Measurements from ENCODE around the gene PTPRD.

PTPRD gene

GRCh38 chr9:8436786-8437185 lies 2176.0 kb downstream of the PTPRD start:
- DNase-seq (ENCODE audit: low read depth in 2 of 2) = no peak

- DNase-seq (ENCODE audit: low read depth in 2 of 2) = no peak
Observed at GRCh38 chr9:8434621-8435020, 2178.2 kb downstream of the PTPRD start.

DNA sequence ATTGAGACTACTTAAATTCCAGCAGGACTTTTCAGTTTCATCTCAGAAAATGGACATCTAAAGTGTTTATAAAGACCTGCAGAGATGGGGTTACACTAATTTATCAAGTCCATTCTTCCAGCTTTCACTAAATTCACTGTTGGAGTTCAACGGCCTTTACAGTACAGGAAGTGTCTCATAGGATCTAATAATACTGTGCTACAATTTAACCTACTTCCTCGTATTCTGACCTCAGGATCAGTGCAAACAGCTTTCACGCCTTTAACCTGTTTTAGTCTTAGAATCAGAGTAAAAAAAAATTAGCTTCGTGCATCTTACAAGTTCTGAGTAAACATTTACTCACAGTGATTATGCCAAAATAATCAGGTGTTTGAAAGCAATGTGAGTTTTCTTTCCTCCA lies 2180.6 kb downstream of the PTPRD start:
- DNase-seq (ENCODE audit: low read depth in 2 of 2) = no peak

DNA sequence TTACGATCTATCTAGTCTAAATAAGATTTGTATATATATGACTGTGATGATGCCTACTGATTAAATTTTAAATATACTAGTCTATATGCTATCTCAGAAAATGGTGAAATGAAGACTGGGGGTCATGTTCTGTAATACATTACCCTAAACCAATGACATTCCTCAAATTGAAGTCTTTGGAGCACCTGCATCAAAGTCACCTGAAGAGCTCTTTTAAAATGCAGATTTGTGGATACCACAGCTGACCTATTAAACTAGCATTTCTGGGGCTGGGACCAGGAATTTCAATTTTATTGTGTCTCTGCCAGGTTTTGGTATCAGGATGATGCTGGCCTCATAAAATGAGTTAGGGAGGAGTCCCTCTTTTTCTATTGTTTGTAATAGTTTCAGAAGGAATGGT lies 2181.3 kb downstream of the PTPRD start:
- DNase-seq (ENCODE audit: low read depth in 2 of 2) = no peak

DNA sequence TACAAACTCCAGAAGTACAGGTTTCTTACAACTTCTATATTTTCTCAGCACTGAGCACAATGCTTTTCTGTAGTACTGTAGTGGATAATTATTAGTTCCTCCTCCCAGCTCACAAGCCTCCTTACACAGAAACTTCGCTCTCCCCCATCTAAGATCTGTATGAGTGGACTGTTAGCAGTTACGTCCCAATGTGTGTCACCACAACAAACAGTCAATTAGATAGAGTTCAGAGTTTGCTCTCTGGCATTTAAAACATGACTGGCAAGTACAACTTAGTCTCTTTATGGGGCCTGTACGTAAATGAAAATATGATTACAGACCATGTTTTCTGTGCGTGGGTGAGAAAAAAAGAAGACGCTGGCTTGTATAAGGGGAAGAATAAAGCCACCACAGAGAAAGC lies 2181.9 kb downstream of the PTPRD start:
- no peak for DNase-seq (ENCODE audit: low read depth in 2 of 2)

DNA sequence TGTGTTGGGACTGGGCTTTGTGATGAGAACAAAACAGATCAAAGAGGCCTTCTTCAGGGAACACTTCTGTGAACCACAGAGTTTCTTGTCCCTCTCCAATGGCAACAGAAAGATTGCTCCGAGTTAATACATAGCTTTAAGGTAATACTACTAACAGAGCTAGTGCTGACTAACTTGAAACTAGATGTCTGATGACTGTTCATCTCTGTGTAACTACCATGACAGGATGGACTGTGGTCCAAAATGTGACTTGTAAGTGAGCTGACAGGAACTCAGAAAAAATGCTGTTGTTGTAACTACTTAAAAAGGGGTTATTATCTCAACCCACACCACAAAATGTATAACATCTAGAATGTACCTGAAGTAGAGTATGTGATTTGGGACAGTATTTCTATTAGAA lies 2183.0 kb downstream of the PTPRD start:
- DNase-seq (ENCODE audit: low read depth in 2 of 2) = no peak

GRCh38 chr9:8429157-8429556 lies 2183.6 kb downstream of the PTPRD start:
- DNase-seq (ENCODE audit: low read depth in 2 of 2) = no peak

DNA sequence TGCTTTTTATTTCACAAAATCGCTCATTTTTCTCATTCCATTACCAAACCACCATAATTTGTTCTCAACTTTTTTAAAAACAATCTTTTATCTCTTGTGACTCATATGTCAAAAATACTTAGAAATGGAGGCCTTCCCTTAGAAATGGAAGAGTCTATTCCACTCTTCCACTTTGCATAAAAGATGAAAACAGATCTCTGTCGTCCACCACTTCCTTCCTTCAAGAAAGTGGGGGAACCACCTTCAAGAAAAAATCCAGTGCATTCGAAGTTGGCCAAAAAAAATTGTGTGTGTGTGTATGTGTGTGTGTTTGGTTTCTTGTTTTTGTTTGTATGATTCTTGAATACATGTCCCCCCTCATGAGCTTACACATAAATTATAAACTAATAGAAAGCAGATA lies 2184.4 kb downstream of the PTPRD start:
- DNase-seq (ENCODE audit: low read depth in 2 of 2) = no peak

DNA sequence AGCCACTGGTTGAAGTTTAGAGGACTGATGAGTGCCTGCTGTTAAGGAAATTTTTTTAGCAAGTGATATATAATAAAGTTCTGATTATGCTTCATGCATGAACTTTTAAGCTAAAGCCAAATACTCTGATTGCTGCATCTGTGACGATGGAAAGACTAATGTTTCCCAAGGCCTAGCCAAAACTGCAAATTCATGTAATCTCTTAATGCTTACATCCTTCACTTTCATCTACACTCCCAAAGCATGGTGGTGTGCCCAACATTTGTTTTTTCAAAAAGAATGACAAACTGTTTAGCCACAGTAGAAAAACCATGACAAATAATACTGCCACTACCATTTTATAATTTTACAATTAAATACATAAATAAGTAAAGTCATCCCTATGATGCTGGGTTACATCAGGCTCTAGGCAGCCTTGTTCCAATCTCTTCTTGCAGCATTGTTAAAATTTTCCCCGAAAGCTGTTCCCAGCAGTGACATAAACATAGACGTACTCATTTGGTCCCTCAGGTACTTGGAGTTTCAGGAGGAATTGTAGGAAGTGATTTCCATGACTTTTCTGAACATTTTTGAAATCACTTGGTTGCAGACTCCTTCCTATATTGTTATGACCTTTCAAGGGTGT lies 2187.9 kb downstream of the PTPRD start:
- no peak for DNase-seq (ENCODE audit: low read depth in 2 of 2)

GRCh38 chr9:8420416-8420815 lies 2192.4 kb downstream of the PTPRD start:
- DNase-seq (ENCODE audit: low read depth in 2 of 2) = no peak

- no peak for DNase-seq (ENCODE audit: low read depth in 2 of 2)
Observed at GRCh38 chr9:8419596-8420275, 2193.1 kb downstream of the PTPRD start.

DNA sequence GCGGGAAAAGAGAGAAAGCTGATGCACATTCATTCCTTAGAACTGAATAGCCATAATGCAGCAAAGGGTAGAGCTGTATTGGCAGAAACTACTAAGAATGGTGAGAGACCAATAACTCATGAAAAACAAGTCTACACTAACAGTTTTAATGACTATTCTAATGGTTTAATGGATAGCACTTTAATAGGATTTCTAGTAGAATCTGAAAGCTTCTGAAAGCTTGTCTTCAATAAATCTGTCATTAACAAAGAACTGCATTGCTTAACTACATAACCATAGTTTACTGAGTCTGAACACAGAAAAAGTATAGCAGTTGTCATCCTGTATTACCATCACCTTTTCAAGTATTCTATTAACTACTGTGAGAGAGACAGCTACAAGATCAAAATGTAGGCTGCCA lies 2195.5 kb downstream of the PTPRD start:
- DNase-seq (ENCODE audit: low read depth in 2 of 2) = no peak

DNA sequence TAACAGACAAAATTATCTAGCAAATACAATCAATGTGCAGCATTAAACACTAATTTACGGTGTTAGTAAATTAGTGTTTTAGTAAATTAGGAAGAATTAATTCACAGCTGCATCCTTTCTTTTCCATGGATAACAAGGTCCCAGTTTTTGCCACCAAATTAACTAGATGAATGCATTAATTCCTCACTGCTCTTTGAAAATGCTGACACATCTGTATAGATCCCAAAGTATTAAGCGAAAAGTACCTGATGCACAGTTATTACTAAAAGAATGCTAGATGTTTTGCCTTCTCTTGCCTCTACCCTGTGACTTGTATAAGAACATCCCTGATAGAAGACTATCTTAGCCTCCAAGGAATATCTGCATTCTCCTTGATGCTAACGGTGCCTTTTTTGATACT lies 2200.5 kb downstream of the PTPRD start:
- DNase-seq (ENCODE audit: low read depth in 2 of 2) = no peak

- no peak for DNase-seq (ENCODE audit: low read depth in 2 of 2)
Observed at GRCh38 chr9:8408575-8409190, 2204.1 kb downstream of the PTPRD start.

DNA sequence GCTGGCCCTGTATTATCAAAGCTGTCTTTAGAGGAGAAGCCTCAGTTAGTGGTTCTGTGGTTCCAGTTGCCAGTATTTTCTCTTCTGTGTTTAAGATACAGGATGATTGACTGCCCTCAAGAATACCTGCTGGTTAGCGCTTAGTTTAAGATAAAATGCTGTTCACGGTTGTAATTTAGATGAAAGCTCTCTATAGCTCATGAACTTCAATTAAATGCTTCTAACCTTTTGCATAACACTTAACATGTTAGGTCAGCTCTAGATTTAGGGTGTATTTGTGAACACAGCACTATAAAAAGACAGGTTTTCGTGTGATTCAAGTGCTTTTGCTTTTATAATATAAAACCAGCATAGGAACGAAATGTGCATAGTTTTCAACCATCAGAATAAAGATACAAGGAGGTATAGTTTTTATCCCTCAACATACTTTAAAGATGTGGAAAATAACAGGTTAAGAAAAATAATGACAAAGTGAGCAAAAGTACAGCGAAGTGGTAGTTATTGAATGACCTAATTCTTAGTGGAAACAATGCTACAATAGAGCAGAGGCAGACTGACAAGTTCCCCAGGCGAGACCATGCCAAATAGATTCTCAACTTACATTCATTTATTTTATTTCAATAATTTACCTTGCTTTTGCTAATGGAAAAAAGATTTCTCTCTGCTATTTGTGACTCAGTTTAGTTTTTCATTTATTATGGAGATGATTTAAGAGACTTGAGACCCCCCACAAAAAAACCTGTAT lies 2210.7 kb downstream of the PTPRD start:
- DNase-seq (ENCODE audit: low read depth in 2 of 2) = no peak

DNA sequence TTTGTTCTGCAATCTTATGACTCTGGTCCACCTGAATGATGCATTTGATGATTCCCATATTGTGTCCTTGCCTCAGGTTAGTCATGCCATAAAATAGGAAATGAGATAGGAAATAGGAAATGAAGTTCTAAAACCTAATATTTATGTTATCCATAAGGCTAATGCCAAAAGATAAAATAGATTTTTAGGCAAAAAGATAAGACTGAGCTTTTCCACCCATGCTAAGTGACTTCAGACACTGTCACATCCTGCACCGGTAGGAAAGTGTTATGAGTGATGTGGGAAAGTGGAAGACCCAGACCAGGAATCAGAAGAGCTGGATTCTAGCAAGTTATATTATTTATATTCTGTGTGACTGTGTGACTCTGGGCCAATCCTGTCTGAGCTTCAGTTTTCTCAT lies 2212.4 kb downstream of the PTPRD start:
- DNase-seq (ENCODE audit: low read depth in 2 of 2) = no peak

DNA sequence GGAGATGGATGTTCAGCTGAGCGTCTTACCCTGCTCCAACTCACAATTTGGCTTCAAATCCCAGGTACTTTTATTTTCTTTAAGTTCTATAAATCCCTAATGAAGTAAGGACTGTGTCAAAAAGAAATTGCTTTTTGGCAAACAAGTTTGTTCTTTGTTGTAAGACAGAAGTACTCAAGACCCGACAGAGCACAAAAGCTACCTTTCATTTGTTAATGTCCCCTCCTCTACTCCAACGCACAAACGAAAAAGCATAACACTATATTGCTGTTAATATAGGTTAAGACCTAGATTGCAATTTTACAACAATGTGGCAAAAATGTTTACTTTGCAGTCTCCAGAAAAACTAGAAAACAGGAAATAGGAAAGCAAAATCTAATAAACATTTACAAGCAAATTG lies 2217.8 kb downstream of the PTPRD start:
- DNase-seq (ENCODE audit: low read depth in 2 of 2) = no peak

DNA sequence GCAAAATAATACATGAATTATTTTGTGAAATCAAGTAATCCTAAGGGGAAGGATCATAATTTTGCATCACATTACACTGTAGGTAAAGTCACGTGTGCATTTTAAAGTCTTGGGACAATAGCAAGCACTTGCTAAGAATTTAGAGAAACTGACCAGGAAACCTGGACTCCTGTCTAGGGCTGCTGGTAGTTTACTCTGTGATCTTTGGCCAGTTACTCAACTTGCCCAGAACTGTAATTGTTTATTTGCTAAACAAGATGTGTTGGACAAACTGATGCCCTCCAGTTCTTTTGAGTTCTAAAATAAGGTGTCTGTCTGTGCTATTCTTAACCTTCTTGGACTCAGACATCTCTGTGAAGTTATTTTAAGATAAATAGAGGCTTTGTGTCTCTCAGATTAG lies 2218.5 kb downstream of the PTPRD start:
- DNase-seq (ENCODE audit: low read depth in 2 of 2) = no peak

DNA sequence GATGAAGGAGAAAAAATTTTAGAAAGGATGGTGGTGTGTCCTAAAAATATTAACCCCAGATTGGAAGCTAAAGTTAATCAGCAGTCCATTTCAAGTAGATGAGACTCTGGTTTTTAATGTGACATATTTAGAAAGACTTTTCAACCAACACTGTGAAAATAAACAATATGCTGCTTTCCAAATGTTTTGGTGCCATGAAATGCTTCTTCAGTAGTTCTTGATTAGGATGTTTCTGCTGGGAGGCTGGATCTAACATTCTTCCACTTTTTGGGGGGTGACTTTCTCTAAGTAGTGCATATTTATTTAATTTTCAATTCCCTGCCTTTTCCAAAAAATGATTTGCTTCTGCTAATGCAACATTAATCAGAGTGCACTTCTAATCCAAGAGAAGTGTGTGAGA lies 2219.9 kb downstream of the PTPRD start:
- DNase-seq (ENCODE audit: low read depth in 2 of 2) = no peak

- DNase-seq (ENCODE audit: low read depth in 2 of 2) = no peak
Observed at GRCh38 chr9:8391566-8391965, 2221.2 kb downstream of the PTPRD start.

DNA sequence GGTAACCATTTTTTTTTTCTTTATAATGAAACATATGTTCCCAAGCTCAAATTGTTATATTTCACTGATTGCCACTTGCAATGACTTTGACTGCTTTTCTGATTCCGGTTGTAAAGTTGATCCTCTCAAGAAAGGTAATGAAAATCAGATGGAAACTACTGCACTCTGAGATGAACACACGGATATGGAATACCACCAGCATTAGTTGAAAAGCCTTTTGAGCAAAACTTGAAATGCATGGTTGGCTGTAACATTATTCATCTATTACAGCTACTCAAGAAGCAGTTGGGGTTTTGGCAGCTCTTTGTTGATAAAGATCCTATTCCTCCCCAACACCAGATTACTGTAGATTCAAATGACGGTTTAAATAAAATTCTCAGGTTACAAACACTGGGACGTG lies 2221.7 kb downstream of the PTPRD start:
- DNase-seq (ENCODE audit: low read depth in 2 of 2) = no peak

DNA sequence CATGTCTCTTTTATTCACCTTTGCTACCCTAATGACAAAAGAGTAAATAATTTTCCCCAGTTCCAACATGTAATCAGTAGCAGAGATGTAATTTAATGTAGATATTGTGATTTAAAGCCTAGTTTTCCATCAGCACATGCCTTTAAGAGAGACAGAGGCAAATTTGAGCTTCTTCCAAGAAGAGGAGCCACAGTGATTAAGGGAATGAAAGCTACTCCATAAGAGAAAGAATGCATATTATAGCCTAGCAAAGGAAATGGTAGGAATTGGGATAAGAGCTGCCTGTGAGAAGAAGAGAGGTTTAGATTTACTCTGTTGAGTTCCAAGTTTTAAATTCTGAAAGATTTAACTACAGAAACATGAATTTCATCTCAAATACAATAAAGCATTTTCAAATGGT lies 2222.2 kb downstream of the PTPRD start:
- DNase-seq (ENCODE audit: low read depth in 2 of 2) = no peak

- DNase-seq (ENCODE audit: low read depth in 2 of 2) = no peak
Observed at GRCh38 chr9:8389531-8389930, 2223.3 kb downstream of the PTPRD start.

Data from stimulated activated CD8-positive, alpha-beta memory T cell treated with anti-CD3 and anti-CD28 coated beads, Interleukin-15, amount 100 ng/mL, for 4 hours (primary cell).